Right lobe of liver (tissue), 4 donors: ENCODE data around the gene YIPF5.

Experiments
- POLR2A ChIP-seq: fragments of 450-650 bp; IDR thresholded peaks from one replicate; pipeline ENCODE4 v1.6.1; 2017; ENCODE audit warnings: antibody characterized with exemption, mild to moderate bottlenecking
- TF ChIP-seq, protein P1 (sequence below), 4 donors: fragments of 200-600 bp in 3 of 4; fragments of 450-650 bp in 1 of 4; IDR thresholded peaks; one replicate each; pipeline versions ENCODE4 v1.5.1 to v1.8.0; 2016 to 2022; ENCODE audit warnings: antibody characterized with exemption in 4 of 4, mild to moderate bottlenecking in 2 of 4
- donor health status: DM: no; HTN: no; CAD: no.
- donor health status: DM: no; HTN: no; CAD: no.
- donor health status: DM: no; HTN: yes; CAD: no.

DNA sequence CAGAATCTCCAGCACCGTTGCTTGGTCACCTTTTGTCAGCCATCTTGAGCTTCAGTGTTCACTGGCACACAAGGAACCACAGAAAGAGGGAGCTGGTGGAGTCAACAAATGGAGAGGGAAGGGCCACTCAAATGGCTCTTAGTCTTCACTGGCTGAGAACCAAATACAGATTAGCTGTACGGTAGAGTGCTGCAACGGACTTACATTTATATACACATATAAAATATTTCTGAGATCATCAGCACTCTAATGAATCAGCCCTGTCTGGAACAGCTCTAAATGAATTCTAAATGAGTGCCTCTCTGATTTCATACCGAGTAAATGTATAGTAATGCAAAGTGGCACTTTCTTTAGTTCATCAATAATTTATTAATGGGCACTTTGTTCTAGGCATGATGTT, 25.0 kb upstream of the YIPF5 start:
- TF ChIP-seq, protein P1, sequence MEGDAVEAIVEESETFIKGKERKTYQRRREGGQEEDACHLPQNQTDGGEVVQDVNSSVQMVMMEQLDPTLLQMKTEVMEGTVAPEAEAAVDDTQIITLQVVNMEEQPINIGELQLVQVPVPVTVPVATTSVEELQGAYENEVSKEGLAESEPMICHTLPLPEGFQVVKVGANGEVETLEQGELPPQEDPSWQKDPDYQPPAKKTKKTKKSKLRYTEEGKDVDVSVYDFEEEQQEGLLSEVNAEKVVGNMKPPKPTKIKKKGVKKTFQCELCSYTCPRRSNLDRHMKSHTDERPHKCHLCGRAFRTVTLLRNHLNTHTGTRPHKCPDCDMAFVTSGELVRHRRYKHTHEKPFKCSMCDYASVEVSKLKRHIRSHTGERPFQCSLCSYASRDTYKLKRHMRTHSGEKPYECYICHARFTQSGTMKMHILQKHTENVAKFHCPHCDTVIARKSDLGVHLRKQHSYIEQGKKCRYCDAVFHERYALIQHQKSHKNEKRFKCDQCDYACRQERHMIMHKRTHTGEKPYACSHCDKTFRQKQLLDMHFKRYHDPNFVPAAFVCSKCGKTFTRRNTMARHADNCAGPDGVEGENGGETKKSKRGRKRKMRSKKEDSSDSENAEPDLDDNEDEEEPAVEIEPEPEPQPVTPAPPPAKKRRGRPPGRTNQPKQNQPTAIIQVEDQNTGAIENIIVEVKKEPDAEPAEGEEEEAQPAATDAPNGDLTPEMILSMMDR (IDR thresholded peaks at IDR 0.05), result no peak
- TF ChIP-seq POLR2A, result no peak
